GM23338 (cell line): ENCODE measurements around the gene GLRA1. TPM values are rescaled to one million over a fixed set of nuclear protein-coding genes. Genes with fewer than 3 reads are reported as not detected.

Experiments used
- ATAC-seq: fragments of 200-7000 bp; cut with Tn5 transposase; 3 replicates; pipeline ENCODE4 v1.9.1; 2020
- DNase-seq: peaks from one replicate; pipeline ENCODE4 v3.0.0-alpha.2; 2015; ENCODE audit warnings: low spot score
- H2AFZ ChIP-seq: fragments of 200-600 bp; sonication (generic); 2 replicates; pipeline ENCODE4 v1.8.0; 2016; ENCODE audit warnings: antibody characterized with exemption, mild to moderate bottlenecking, moderate library complexity
- H3F3A ChIP-seq: fragments of 200-600 bp; sonication (generic); replicated peaks from 2 replicates; pipeline ENCODE4 v1.8.0; 2017; ENCODE audit warnings: antibody characterized with exemption, mixed run types, low read depth
- H3K27ac ChIP-seq: fragments of 200-600 bp; sonication (generic); 2 replicates; pipeline ENCODE4 v1.6.1; 2016; ENCODE audit warnings: low read depth
- H3K27me3 ChIP-seq: fragments of 200-600 bp; sonication (generic); 2 replicates; pipeline ENCODE4 v1.8.0; 2016; ENCODE audit warnings: mild to moderate bottlenecking, mixed run types, moderate library complexity; ENCODE audit not compliant: insufficient read depth
- H3K36me3 ChIP-seq: fragments of 200-600 bp; sonication (generic); 2 replicates; pipeline ENCODE4 v1.8.0; 2016; ENCODE audit warnings: mild to moderate bottlenecking; ENCODE audit not compliant: insufficient read depth
- H3K4me1 ChIP-seq: fragments of 200-600 bp; sonication (generic); 2 replicates; pipeline ENCODE4 v1.8.0; 2016; ENCODE audit warnings: mild to moderate bottlenecking, moderate library complexity; ENCODE audit not compliant: insufficient read depth
- H3K4me2 ChIP-seq: fragments of 200-600 bp; sonication (generic); 2 replicates; pipeline ENCODE4 v1.7.1; 2017; ENCODE audit warnings: mixed run types
- H3K4me3 ChIP-seq: fragments of 200-600 bp; sonication (generic); 2 replicates; pipeline ENCODE4 v1.6.1; 2016; ENCODE audit warnings: mixed run types
- H3K79me2 ChIP-seq: fragments of 200-600 bp; sonication (generic); replicated peaks from 2 replicates; pipeline ENCODE4 v1.8.0; 2017; ENCODE audit warnings: mild to moderate bottlenecking; ENCODE audit not compliant: insufficient read depth
- H3K9me2 ChIP-seq: fragments of 200-600 bp; sonication (generic); 2 replicates; pipeline ENCODE4 v1.8.0; 2017; ENCODE audit not compliant: insufficient read depth
- H4K20me1 ChIP-seq: fragments of 200-600 bp; sonication (generic); replicated peaks from 2 replicates; pipeline ENCODE4 v1.8.0; 2017; ENCODE audit warnings: mild to moderate bottlenecking; ENCODE audit not compliant: insufficient read depth
- H3K27ac Mint-ChIP-seq: 2 replicates; pipeline ENCODE4 v1.8.0; 2020; ENCODE audit warnings: inconsistent platforms, mild to moderate bottlenecking, moderate library complexity, mixed read lengths
- H3K27me3 Mint-ChIP-seq: 3 replicates; pipeline ENCODE4 v1.8.0; 2022; ENCODE audit warnings: low read depth, mild to moderate bottlenecking, moderate library complexity, mixed read lengths, inconsistent platforms; ENCODE audit not compliant: insufficient read depth, poor library complexity
- H3K36me3 Mint-ChIP-seq: 3 replicates; pipeline ENCODE4 v1.8.0; 2021; ENCODE audit warnings: low read depth, mild to moderate bottlenecking, inconsistent platforms, moderate library complexity, mixed read lengths
- H3K4me1 Mint-ChIP-seq: 3 replicates; pipeline ENCODE4 v1.8.0; 2020; ENCODE audit warnings: mild to moderate bottlenecking, inconsistent platforms, mixed read lengths
- H3K4me3 Mint-ChIP-seq: 3 replicates; pipeline ENCODE4 v1.8.0; 2021; ENCODE audit warnings: moderate library complexity, mild to moderate bottlenecking, inconsistent platforms, mixed read lengths
- H3K9me3 Mint-ChIP-seq: 3 replicates; pipeline ENCODE4 v1.8.0; 2020; ENCODE audit warnings: moderate library complexity, mild to moderate bottlenecking, inconsistent platforms, mixed read lengths
- CREB1 ChIP-seq: fragments of 250-450 bp; sonication (Bioruptor Pico); IDR thresholded peaks from 2 replicates; pipeline ENCODE4 v1.5.0; 2020; ENCODE audit warnings: low read depth, mild to moderate bottlenecking, moderate library complexity
- EZH2 ChIP-seq: fragments of 200-600 bp; sonication (generic); IDR thresholded peaks from one replicate; pipeline ENCODE4 v1.8.0; 2017; ENCODE audit warnings: antibody characterized with exemption, mild to moderate bottlenecking, low read depth; ENCODE audit not compliant: unreplicated experiment
- EZH2phosphoT487 ChIP-seq: fragments of 200-600 bp; sonication (generic); IDR thresholded peaks from one replicate; pipeline ENCODE4 v1.8.1; 2018; ENCODE audit warnings: antibody characterized with exemption; ENCODE audit not compliant: unreplicated experiment
- JUNB ChIP-seq: IDR thresholded peaks from one replicate; pipeline ENCODE4 v1.6.1; 2016; ENCODE audit warnings: antibody characterized with exemption; ENCODE audit not compliant: unreplicated experiment
- NANOG ChIP-seq: IDR thresholded peaks from 2 replicates; pipeline ENCODE4 v1.6.1; 2016; ENCODE audit warnings: antibody characterized with exemption, borderline replicate concordance
- POLR2AphosphoS5 ChIP-seq: IDR thresholded peaks from 2 replicates; pipeline ENCODE4 v1.6.1; 2016; ENCODE audit warnings: antibody characterized with exemption, low read depth
- STAT1 ChIP-seq: IDR thresholded peaks from one replicate; pipeline ENCODE4 v1.6.1; 2016; ENCODE audit warnings: antibody characterized with exemption; ENCODE audit not compliant: unreplicated experiment
- ZNF114 ChIP-seq: fragments of 250-450 bp; sonication (Bioruptor Pico); IDR thresholded peaks from 2 replicates; pipeline ENCODE4 v1.5.0; 2020; ENCODE audit warnings: mild to moderate bottlenecking, moderate library complexity
- ZNF331 ChIP-seq: fragments of 250-450 bp; sonication (Bioruptor Pico); IDR thresholded peaks from 2 replicates; pipeline ENCODE4 v1.5.0; 2020; ENCODE audit warnings: low read depth, mild to moderate bottlenecking, moderate library complexity
- ZNF462 ChIP-seq: fragments of 250-450 bp; sonication (Bioruptor Pico); IDR thresholded peaks from 2 replicates; pipeline ENCODE4 v1.5.0; 2020; ENCODE audit warnings: mild to moderate bottlenecking, moderate library complexity
- polyA plus RNA-seq: library from polyadenylated mRNA; unstranded; fragments of >200 nt; fragmentation: Nextera tagmentation; extraction: Ambion mirVana; gene quantifications from 2 replicates; pipeline ENCODE4 v1.2.1, GENCODE V29; 2016
- total RNA-seq: library from RNA; depleted of rRNA; stranded (reverse); fragments of >200 nt; shearing (Covaris generic); gene quantifications from 2 replicates; pipeline ENCODE4 v1.2.3, GENCODE V29; 2014
- TF ChIP-seq, protein P1 (sequence below), 2 experiments: fragments of 200-600 bp in 1 of 2; sonication (generic) in 1 of 2; conservative IDR thresholded peaks; 2 replicates each; pipeline versions ENCODE4 v1.5.1 to v1.6.1; 2016 to 2017; ENCODE audit warnings: antibody characterized with exemption in 2 of 2, low read depth in 2 of 2, mild to moderate bottlenecking in 2 of 2, moderate library complexity in 1 of 2
- TF ChIP-seq, protein P2 (sequence below): IDR thresholded peaks from one replicate; pipeline ENCODE4 v1.6.1; 2018; ENCODE audit warnings: antibody characterized with exemption; ENCODE audit not compliant: unreplicated experiment
- TF ChIP-seq, protein P3 (sequence below): IDR thresholded peaks from 2 replicates; pipeline ENCODE4 v1.6.1; 2016; ENCODE audit warnings: antibody characterized with exemption

The GLRA1 gene
- total and polyA plus RNA-seq, 2 experiments from 2014 or later, result not detected

GRCh38 chr5:151958111-151958510, 33.5 kb upstream of the GLRA1 start:
- no peak for TF ChIP-seq NANOG
- TF ChIP-seq CREB1 (CRISPR knock-in tag), result no peak
- TF ChIP-seq STAT1, result no peak
- TF ChIP-seq, protein P1, sequence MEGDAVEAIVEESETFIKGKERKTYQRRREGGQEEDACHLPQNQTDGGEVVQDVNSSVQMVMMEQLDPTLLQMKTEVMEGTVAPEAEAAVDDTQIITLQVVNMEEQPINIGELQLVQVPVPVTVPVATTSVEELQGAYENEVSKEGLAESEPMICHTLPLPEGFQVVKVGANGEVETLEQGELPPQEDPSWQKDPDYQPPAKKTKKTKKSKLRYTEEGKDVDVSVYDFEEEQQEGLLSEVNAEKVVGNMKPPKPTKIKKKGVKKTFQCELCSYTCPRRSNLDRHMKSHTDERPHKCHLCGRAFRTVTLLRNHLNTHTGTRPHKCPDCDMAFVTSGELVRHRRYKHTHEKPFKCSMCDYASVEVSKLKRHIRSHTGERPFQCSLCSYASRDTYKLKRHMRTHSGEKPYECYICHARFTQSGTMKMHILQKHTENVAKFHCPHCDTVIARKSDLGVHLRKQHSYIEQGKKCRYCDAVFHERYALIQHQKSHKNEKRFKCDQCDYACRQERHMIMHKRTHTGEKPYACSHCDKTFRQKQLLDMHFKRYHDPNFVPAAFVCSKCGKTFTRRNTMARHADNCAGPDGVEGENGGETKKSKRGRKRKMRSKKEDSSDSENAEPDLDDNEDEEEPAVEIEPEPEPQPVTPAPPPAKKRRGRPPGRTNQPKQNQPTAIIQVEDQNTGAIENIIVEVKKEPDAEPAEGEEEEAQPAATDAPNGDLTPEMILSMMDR (conservative IDR thresholded peaks at IDR 0.05; ENCODE audit: low read depth in 2 of 2), result no peak
- TF ChIP-seq ZNF462 (CRISPR knock-in tag), result no peak
- no peak for TF ChIP-seq POLR2AphosphoS5
- no peak for TF ChIP-seq EZH2
- TF ChIP-seq, protein P2, sequence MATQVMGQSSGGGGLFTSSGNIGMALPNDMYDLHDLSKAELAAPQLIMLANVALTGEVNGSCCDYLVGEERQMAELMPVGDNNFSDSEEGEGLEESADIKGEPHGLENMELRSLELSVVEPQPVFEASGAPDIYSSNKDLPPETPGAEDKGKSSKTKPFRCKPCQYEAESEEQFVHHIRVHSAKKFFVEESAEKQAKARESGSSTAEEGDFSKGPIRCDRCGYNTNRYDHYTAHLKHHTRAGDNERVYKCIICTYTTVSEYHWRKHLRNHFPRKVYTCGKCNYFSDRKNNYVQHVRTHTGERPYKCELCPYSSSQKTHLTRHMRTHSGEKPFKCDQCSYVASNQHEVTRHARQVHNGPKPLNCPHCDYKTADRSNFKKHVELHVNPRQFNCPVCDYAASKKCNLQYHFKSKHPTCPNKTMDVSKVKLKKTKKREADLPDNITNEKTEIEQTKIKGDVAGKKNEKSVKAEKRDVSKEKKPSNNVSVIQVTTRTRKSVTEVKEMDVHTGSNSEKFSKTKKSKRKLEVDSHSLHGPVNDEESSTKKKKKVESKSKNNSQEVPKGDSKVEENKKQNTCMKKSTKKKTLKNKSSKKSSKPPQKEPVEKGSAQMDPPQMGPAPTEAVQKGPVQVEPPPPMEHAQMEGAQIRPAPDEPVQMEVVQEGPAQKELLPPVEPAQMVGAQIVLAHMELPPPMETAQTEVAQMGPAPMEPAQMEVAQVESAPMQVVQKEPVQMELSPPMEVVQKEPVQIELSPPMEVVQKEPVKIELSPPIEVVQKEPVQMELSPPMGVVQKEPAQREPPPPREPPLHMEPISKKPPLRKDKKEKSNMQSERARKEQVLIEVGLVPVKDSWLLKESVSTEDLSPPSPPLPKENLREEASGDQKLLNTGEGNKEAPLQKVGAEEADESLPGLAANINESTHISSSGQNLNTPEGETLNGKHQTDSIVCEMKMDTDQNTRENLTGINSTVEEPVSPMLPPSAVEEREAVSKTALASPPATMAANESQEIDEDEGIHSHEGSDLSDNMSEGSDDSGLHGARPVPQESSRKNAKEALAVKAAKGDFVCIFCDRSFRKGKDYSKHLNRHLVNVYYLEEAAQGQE, result no peak
- no peak for TF ChIP-seq EZH2phosphoT487
- no peak for TF ChIP-seq JUNB
- no peak for TF ChIP-seq ZNF114 (CRISPR knock-in tag)
- TF ChIP-seq, protein P3, sequence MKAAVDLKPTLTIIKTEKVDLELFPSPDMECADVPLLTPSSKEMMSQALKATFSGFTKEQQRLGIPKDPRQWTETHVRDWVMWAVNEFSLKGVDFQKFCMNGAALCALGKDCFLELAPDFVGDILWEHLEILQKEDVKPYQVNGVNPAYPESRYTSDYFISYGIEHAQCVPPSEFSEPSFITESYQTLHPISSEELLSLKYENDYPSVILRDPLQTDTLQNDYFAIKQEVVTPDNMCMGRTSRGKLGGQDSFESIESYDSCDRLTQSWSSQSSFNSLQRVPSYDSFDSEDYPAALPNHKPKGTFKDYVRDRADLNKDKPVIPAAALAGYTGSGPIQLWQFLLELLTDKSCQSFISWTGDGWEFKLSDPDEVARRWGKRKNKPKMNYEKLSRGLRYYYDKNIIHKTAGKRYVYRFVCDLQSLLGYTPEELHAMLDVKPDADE, result no peak
- TF ChIP-seq ZNF331, result no peak
- Mint-ChIP-seq H3K4me3 (no peak overlapping the region), H3K4me1 (peaks cover 13% of the 10 kb centered on the region; the same call in 2 of the 3 replicates), H3K36me3 (no peaks in the 10 kb centered on the region), H3K27me3 (peaks cover 5% of the 10 kb centered on the region), H3K9me3 (no peaks in the 10 kb centered on the region), H3K27ac (no peak overlapping the region)
- DNase-seq (no peak), ATAC-seq (no peak)
- no peak overlapping the region for H3K27ac ChIP-seq
- no peaks in the 10 kb centered on the region for H3K27me3 ChIP-seq
- no peaks in the 10 kb centered on the region for H3F3A ChIP-seq
- H3K4me2 ChIP-seq, result no peak overlapping the region
- no peaks in the 10 kb centered on the region for H3K36me3 ChIP-seq
- no peaks in the 10 kb centered on the region for H4K20me1 ChIP-seq
- 0 out of 2 replicates have a peak, but pooled peaks cover 3% of the 10 kb centered on the region for H3K9me2 ChIP-seq
- no peak overlapping the region for H2AFZ ChIP-seq
- no peaks in the 10 kb centered on the region for H3K79me2 ChIP-seq
- H3K4me3 ChIP-seq, result no peak overlapping the region
- no peaks in the 10 kb centered on the region for H3K4me1 ChIP-seq
